PFSK-1 (cell line): Measurements from ENCODE around the gene CYP26A1. TPM values are rescaled to one million over a fixed set of nuclear protein-coding genes. Genes with fewer than 3 reads are reported as not detected.

Experiments used
- FOXP2 ChIP-seq: optimal IDR thresholded peaks from 2 replicates; pipeline ENCODE3; 2011; ENCODE audit warnings: borderline replicate concordance, control low read depth, inconsistent platforms; ENCODE audit not compliant: insufficient read depth; ENCODE audit errors: extremely low read length, extremely low read depth
- POLR2AphosphoS5 ChIP-seq: IDR thresholded peaks from 2 replicates; pipeline ENCODE4 v1.6.1; 2012; ENCODE audit warnings: low read depth, mild to moderate bottlenecking, control low read depth, low read length, moderate library complexity
- REST ChIP-seq, 2 experiments: IDR thresholded peaks; 2 replicates each; pipeline versions ENCODE4 v1.6.1 to v1.8.0; 2011 to 2012; ENCODE audit warnings: low read depth in 2 of 2, low read length in 2 of 2, control low read depth in 1 of 2, inconsistent platforms in 1 of 2, mild to moderate bottlenecking in 1 of 2, moderate library complexity in 1 of 2; ENCODE audit not compliant: insufficient read depth in 1 of 2
- SIN3A ChIP-seq: IDR thresholded peaks from 2 replicates; pipeline ENCODE4 v1.6.1; 2012; ENCODE audit warnings: mild to moderate bottlenecking, low read length, moderate library complexity, borderline replicate concordance; ENCODE audit not compliant: insufficient read depth
- TAF1 ChIP-seq: IDR thresholded peaks from 2 replicates; pipeline ENCODE4 v1.6.1; 2012; ENCODE audit warnings: low read length, control low read depth, borderline replicate concordance; ENCODE audit not compliant: insufficient read depth
- polyA plus RNA-seq: library from polyadenylated mRNA; unstranded; fragments of >200 nt; gene quantifications from one replicate; pipeline ENCODE4 v1.2.1, GENCODE V29; 2012; ENCODE audit warnings: low read depth, missing spikeins; ENCODE audit not compliant: insufficient read length

Gene CYP26A1
- polyA plus RNA-seq, result not detected

GRCh38 chr10:93073539-93074146 lies at the start of gene CYP26A1:
TSS of gene CYP26A1 (plus strand) at chr10:93073893. CDS start at chr10:93073935, 42 bp downstream.
- TF ChIP-seq SIN3A (no peak), TAF1 (no peak), REST (IDR thresholded peaks at IDR 0.05; ENCODE audit: insufficient read depth in 1 of 2, low read depth in 2 of 2, low read length in 2 of 2) (no peak), POLR2AphosphoS5 (no peak)

DNA sequence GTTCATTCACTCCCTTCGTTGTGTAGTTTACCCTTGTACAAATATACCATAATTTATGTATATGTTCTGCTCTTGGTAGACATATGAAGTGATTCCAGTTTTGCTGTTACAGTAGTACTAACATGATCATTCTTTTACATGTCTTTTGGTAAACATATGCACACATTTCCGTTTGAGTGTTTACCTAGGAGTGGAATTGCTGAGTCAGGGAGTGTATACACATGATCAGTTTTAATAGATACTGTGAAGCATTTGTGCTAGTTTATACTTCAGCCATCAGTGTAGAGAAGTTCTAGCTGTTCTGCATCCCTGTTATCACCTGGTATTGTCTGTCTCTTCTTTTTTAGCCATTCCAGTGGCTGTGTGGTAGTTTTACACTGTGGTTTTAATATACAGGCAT lies 47.6 kb upstream of the CYP26A1 start:
- TF ChIP-seq FOXP2, result no peak

- no peak for TF ChIP-seq FOXP2
- no peak for TF ChIP-seq SIN3A
These were observed 46.2 kb upstream of the CYP26A1 start for GRCh38 chr10:93027508-93027907.

DNA sequence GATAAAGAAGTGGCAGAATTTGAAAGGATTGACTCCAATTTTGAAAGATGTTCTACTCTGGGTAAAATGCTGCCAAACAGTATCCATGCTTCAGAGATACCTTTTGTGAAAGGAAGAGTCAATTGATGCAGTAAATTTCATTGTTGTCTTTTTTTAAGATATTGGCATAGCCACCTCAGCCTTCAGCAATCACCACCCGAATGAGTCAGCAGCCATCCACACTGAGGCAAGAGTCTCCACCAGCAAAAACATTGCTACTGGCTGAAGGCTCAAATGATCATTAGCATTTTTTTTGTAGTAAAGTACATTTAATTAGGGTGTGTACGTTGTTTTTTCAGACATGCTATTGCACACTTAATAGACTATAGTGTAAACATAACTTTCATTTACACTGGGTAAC lies 44.8 kb upstream of the CYP26A1 start:
- TF ChIP-seq TAF1 (no peak), FOXP2 (no peak), SIN3A (no peak), REST (IDR thresholded peaks at IDR 0.05; ENCODE audit: insufficient read depth in 1 of 2, low read depth in 2 of 2, low read length in 2 of 2) (no peak), POLR2AphosphoS5 (no peak)

- TF ChIP-seq FOXP2 (no peak), POLR2AphosphoS5 (no peak), TAF1 (no peak), SIN3A (no peak)
These were observed 43.3 kb upstream of the CYP26A1 start for GRCh38 chr10:93030409-93030808.

DNA sequence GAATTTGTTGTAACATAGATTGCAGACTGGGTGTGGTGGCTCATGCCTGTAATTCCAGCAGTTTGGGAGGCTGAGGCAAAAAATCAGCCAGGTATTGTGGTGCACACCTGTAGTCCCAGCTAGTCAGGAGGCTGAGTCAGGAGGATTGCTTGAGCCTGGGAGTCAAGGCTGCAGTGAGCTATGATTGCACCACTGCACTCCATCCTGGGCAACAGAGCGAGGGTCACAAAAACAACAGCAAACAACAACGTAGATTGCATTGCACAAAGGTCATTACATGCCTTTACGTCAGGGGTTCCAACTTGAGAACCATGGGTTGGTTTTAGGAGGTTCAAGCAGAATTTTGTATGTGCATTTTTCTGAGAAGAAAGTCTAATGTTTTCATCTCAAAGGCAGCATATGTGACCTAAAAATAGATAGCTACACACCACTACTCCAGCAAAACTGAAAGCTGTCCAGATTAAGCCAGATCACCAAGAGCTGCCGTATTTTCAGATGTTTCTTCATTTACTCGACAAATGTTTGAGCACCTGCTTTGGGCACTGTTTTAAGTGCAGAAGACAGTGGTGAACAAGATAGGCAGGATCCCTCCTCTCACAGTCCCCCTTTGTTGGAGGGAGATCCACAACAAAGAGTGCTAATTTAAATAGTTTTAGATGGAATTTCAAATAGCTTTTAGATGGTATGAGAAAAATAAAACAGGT lies 41.4 kb upstream of the CYP26A1 start:
- TF ChIP-seq REST (IDR thresholded peaks at IDR 0.05; ENCODE audit: insufficient read depth in 1 of 2, low read depth in 2 of 2, low read length in 2 of 2) (no peak), TAF1 (no peak), SIN3A (no peak), FOXP2 (no peak), POLR2AphosphoS5 (no peak)
